Esophagus muscularis mucosa (tissue), 4 donors: ENCODE data around the gene FGR. TPM values are rescaled to one million over a fixed set of nuclear protein-coding genes. Genes with fewer than 3 reads are reported as not detected.
A peak's percentile ranks its signal among the peaks of the same experiment; 100 is the strongest.

Experiments used
- DNase-seq: peaks from one replicate; pipeline ENCODE4 v3.0.0-alpha.2; 2017; ENCODE audit errors: extremely low spot score
- H3K27ac ChIP-seq, 4 donors: fragments of 200-600 bp; sonication (generic); replicated peaks in 1 of 4; 1 replicate in 3 of 4; 2 replicates in 1 of 4; pipeline ENCODE4 v1.5.1; 2016 to 2019; ENCODE audit warnings: mild to moderate bottlenecking in 1 of 4
- H3K27me3 ChIP-seq, 4 donors: fragments of 200-600 bp; sonication (generic); one replicate each; pipeline versions ENCODE4 v1.5.1 to v1.6.0; 2016 to 2019
- H3K36me3 ChIP-seq, 4 donors: fragments of 200-600 bp; sonication (generic); one replicate each; pipeline ENCODE4 v1.5.1; 2016 to 2019
- H3K4me1 ChIP-seq, 4 donors: fragments of 200-600 bp; sonication (generic); one replicate each; pipeline ENCODE4 v1.5.1; 2016 to 2019
- H3K4me3 ChIP-seq, 4 donors: fragments of 200-600 bp; sonication (generic); 1 replicate in 2 of 4; 2 replicates in 2 of 4; pipeline ENCODE4 v1.5.1; 2016 to 2019; ENCODE audit warnings: mild to moderate bottlenecking in 4 of 4, moderate library complexity in 1 of 4
- H3K9me3 ChIP-seq, 4 donors: fragments of 200-600 bp; sonication (generic); 1 replicate in 3 of 4; 2 replicates in 1 of 4; pipeline ENCODE4 v1.5.1; 2016 to 2019
- EP300 ChIP-seq: sonication (generic); formaldehyde crosslinking; IDR thresholded peaks from one replicate; pipeline ENCODE4 v1.6.1; 2017; ENCODE audit warnings: antibody characterized with exemption
- POLR2A ChIP-seq: fragments of 450-650 bp; IDR thresholded peaks from one replicate; pipeline ENCODE4 v1.6.1; 2017; ENCODE audit warnings: antibody characterized with exemption, moderate library complexity, mild to moderate bottlenecking, low read depth
- POLR2AphosphoS5 ChIP-seq, 2 donors: sonication (generic); formaldehyde crosslinking; IDR thresholded peaks; one replicate each; pipeline ENCODE4 v1.6.1; 2017; ENCODE audit warnings: antibody characterized with exemption in 2 of 2
- WGBS: methylation state at CpG from one replicate; pipeline ENCODE4 v1.1.5; 2018; 5-methylcytosine and 5-hydroxymethylcytosine counted together
- intact Hi-C: fragments of 100-400 bp; cut with DNase I; formaldehyde crosslinking; loops from one replicate; pipeline ENCODE4 v1.15.1; 2023
- total RNA-seq, 4 donors: library from RNA; depleted of rRNA; stranded (reverse); fragments of >200 nt; gene quantifications; one replicate each; pipeline versions ENCODE4 v1.1.0 to v1.2.1, GENCODE V29; 2016
- TF ChIP-seq, protein P1 (sequence below), 3 experiments: fragments of 200-600 bp in 2 of 3; fragments of 450-650 bp in 1 of 3; sonication (generic) in 2 of 3; IDR thresholded peaks; one replicate each; pipeline ENCODE4 v1.5.1; 2017 to 2019; ENCODE audit warnings: antibody characterized with exemption in 3 of 3, mild to moderate bottlenecking in 2 of 3, moderate library complexity in 1 of 3

FGR gene
- total RNA-seq, 4 donors from 2014 or later: 12.0 to 32.1 (median 12.6) TPM

DNA sequence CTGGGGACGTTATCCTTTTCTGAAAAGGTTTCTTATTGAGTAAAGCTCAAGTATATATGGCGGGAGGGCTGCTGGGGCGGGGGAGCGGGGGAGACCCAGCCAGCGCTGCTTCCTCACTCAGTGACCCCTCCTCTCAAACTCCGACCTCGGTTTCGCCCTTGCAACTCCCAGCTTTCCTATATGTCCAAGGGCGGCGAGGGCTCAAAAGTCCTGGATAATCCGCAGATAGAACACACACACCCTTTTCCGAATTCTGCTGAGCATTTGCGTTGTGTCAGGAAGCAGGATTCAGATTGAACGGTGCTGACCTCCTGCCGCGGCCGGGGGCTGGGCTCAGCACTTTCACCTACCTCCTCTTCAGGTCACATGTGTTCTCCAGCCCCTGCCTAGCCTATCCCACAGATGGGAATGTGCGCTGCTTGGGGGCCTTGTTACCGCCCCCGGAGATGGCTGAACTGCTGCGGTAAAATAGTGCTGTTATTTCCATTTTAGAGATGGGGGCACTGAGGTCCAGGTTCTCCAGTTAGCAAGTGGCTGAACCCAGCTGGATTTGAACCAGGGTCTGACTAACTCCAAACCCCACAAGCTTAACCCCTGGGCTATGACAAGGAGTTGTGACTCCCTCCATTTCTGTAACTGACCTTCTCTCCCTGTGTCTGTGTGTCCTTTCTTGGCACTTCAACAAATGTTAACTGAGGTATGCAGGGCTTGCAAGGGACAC is 30.2 kb downstream of the FGR start:
- WGBS: 45% methylated on average over 20 of the region's 21 CpGs

DNA sequence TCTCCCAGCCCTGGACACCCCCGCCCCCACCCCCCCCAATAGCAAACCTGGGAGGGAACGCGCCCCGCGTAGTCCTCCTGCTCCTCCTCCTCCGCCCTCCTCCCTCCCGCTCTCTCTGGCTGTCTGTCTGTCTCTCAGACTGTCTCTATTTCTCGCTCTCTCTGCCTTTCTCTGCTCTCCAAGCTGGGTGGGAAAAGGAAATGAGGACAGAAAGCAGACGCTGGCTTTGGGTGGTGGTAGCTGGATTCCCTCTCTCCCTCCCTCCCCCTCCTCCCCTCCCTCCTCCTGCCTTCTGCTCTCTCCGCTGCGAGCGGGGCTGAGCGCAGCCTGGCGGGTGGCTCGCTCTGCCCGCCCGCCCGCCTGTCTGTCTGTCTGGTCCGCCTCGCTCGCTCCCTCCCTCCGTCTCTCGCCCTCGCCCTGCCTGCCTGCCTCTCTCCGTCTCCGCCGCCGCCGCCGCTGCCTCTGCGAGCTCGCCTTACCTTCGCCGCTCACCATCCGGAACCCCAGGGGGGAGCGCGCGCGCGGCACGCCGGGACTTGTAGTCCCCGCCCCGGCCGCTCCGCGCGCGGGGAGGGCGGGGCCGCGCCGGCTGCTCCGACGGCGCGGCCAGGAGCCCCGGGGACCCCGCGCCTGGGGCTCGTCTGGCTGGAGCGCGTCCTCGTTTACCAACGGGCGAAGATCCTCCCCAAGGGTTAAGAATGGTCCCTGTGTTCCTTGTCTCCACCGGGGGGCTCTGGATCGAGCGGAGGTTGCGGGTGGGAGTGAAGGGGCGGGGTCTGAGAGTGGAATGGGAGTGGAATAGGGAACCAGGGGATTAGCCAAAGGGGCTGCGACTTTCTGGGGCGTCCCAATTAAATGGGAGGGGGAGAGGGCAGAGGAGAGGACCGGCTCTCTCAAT is 31.1 kb downstream of the FGR start, which contains the start of gene AHDC1:
AHDC1 (minus strand) TSS at position 464 of the 898 bp plus-strand sequence. CDS start 52,029 bp downstream, outside the sequence.
- peak within 1 kb of the TSS; percentile 96 to 99 (median 97) for H3K27ac ChIP-seq
- H3K36me3 ChIP-seq: no peaks in the 10 kb centered on the region
- peaks cover 37 to 73% (median 64%) of the 10 kb centered on the region in 4 donors for H3K4me1 ChIP-seq
- peak; percentile 97 for DNase-seq
- intact Hi-C loops: loop anchor here (5.0 kb wide), 1 partner anchor 187 kb away; no protein-coding TSS in a partner anchor
- no peaks in the 10 kb centered on the region for H3K9me3 ChIP-seq
- H3K4me3 ChIP-seq: peak within 1 kb of the TSS; percentile 80 to 100 (median 97)
- peak; percentile 92 to 99 for TF ChIP-seq POLR2AphosphoS5 (IDR thresholded peaks at IDR 0.05)
- peak; percentile 92 for TF ChIP-seq POLR2A
- TF ChIP-seq EP300: no peak
- TF ChIP-seq, protein P1, sequence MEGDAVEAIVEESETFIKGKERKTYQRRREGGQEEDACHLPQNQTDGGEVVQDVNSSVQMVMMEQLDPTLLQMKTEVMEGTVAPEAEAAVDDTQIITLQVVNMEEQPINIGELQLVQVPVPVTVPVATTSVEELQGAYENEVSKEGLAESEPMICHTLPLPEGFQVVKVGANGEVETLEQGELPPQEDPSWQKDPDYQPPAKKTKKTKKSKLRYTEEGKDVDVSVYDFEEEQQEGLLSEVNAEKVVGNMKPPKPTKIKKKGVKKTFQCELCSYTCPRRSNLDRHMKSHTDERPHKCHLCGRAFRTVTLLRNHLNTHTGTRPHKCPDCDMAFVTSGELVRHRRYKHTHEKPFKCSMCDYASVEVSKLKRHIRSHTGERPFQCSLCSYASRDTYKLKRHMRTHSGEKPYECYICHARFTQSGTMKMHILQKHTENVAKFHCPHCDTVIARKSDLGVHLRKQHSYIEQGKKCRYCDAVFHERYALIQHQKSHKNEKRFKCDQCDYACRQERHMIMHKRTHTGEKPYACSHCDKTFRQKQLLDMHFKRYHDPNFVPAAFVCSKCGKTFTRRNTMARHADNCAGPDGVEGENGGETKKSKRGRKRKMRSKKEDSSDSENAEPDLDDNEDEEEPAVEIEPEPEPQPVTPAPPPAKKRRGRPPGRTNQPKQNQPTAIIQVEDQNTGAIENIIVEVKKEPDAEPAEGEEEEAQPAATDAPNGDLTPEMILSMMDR (IDR thresholded peaks at IDR 0.05): peak; percentile 23 to 50 (median 41)
- WGBS: under 1% methylated on average over 35 of the region's 74 CpGs
- H3K27me3 ChIP-seq: no peaks in the 10 kb centered on the region

More for the DNA sequence above, 30.2 kb downstream of the FGR start:
- intact Hi-C loops: loop anchor here (5.0 kb wide), 3 partner anchors 187 to 302 kb away; no protein-coding TSS in a partner anchor
- Histone ChIP-seq H3K4me1 (peaks cover 32 to 69% (median 61%) of the 10 kb centered on the region in 4 donors), H3K4me3 (peak overlapping the region; percentile 80 to 100 (median 97)), H3K36me3 (no peaks in the 10 kb centered on the region), H3K27me3 (no peaks in the 10 kb centered on the region), H3K9me3 (no peaks in the 10 kb centered on the region), H3K27ac (peak overlapping the region; percentile 96 to 99 (median 97))
- no peak for DNase-seq
- TF ChIP-seq EP300 (no peak), POLR2A (no peak), POLR2AphosphoS5 (IDR thresholded peaks at IDR 0.05) (no peak)
- TF ChIP-seq, protein P1 (IDR thresholded peaks at IDR 0.05): no peak

DNA sequence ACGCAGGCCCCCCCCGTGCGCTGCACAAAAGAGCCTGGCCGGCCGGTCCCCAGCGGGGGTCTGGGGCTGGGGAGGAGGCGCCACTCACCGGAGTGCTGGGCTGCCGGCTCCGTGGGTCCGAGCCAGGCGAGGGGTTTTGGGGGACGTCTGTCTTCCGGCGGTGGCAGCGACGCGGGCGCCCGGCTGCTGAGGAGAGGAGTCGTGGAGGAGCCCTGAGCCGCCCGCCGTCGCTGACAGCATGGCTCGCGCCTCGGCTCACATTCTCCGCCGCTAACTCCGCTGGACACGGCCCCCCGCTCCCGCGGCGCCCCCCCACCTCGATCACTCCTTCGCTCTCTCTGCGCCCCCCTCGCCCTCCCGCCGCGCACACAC is 31.7 kb downstream of the FGR start:
- Histone ChIP-seq H3K4me1 (peaks cover 41 to 76% (median 65%) of the 10 kb centered on the region in 4 donors), H3K36me3 (no peaks in the 10 kb centered on the region), H3K4me3 (peak overlapping the region; percentile 80 to 100 (median 97)), H3K27me3 (no peaks in the 10 kb centered on the region), H3K27ac (peak overlapping the region; percentile 96 to 99 (median 97)), H3K9me3 (no peaks in the 10 kb centered on the region)
- DNase-seq: no peak
- intact Hi-C loops: loop anchor here (5.0 kb wide), 1 partner anchor 186 kb away; no protein-coding TSS in a partner anchor
- 0% methylated on average over 2 of the region's 43 CpGs for WGBS
- TF ChIP-seq POLR2A: no peak
- TF ChIP-seq POLR2AphosphoS5 (IDR thresholded peaks at IDR 0.05): no peak
- no peak for TF ChIP-seq EP300
- TF ChIP-seq, protein P1 (IDR thresholded peaks at IDR 0.05): no peak

DNA sequence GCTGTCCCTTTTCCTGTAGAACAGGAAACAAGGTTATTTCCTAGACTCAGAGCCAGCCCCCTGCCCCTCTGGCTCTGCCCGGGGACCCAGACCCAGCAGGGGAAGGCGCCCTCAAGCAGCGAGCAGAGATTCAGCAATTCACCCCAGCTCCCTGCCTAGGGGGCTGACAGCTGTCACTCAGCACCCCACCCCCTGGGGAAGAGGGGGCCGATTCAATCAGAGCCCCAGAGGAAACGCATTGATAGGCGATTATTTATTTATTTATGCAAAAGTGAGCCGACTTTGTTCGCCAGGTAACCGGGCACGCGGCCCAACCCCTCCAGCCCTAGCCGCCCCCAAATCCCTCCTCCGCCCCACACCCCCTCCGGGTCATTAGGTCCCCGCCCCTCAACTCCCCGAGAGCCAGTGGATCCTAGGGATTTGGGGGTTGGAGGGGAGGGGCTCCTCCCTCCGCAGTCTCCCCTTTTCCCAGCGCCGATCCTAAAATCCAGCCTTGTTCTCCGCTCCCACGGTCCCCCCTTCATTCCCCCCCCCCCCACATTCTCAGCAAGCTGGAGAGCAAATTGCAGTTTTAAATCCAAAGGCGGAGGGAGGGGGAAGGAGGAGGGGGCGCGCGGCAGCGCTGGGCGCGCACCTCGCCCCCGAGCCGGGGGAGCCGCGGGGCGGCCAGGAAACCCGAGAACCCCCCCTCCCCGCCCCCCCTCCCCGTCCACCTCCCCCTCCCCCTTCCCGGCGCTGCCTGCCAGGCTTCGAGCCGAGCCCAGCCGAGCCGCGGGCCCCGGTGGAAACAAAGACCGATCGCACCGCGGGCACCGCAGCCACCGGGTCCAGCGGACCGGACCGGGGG is 32.3 kb downstream of the FGR start:
- DNase-seq: no peak
- intact Hi-C loops: loop anchor here (5.0 kb wide), 1 partner anchor 185 kb away; no protein-coding TSS in a partner anchor
- TF ChIP-seq, protein P1 (IDR thresholded peaks at IDR 0.05): peak in 1 of 3 experiments; percentile 4
- TF ChIP-seq EP300 (no peak), POLR2AphosphoS5 (IDR thresholded peaks at IDR 0.05) (peak in 1 of 2 donors; percentile 37)

More for the DNA sequence above, 32.3 kb downstream of the FGR start:
- peaks cover 47 to 82% (median 70%) of the 10 kb centered on the region in 4 donors for H3K4me1 ChIP-seq
- no peaks in the 10 kb centered on the region for H3K9me3 ChIP-seq
- no peaks in the 10 kb centered on the region for H3K36me3 ChIP-seq
- no peaks in the 10 kb centered on the region for H3K27me3 ChIP-seq
- 0% methylated on average over 19 of the region's 54 CpGs for WGBS
- H3K4me3 ChIP-seq: peak overlapping the region; percentile 80 to 100 (median 97)
- H3K27ac ChIP-seq: peak overlapping the region; percentile 96 to 99 (median 97)
